ENCODE results near the gene GARS1.

The GARS1 gene

GRCh38 chr7:30657131-30657530 is 62.5 kb downstream of the GARS1 start:
- no peak for DNase-seq

GRCh38 chr7:30658479-30659074 is 63.9 kb downstream of the GARS1 start:
- DNase-seq = no peak

- no peak for DNase-seq
Measured at GRCh38 chr7:30659312-30659711, 64.6 kb downstream of the GARS1 start.

- peak; percentile 93 for DNase-seq
Measured at GRCh38 chr7:30660331-30661255, 65.9 kb downstream of the GARS1 start.

- no peak for DNase-seq
Measured at GRCh38 chr7:30661926-30662325, 67.2 kb downstream of the GARS1 start.

- DNase-seq = no peak
Measured at GRCh38 chr7:30662431-30662939, 67.8 kb downstream of the GARS1 start.

GRCh38 chr7:30663414-30663813 is 68.7 kb downstream of the GARS1 start:
- DNase-seq = no peak

- no peak for DNase-seq
Measured at GRCh38 chr7:30664184-30664885, 69.7 kb downstream of the GARS1 start.

- no peak for DNase-seq
Measured at GRCh38 chr7:30665043-30665442, 70.4 kb downstream of the GARS1 start.

- DNase-seq = no peak
Measured at GRCh38 chr7:30665449-30665848, 70.8 kb downstream of the GARS1 start.

GRCh38 chr7:30667172-30667571 is 72.5 kb downstream of the GARS1 start:
- no peak for DNase-seq

GRCh38 chr7:30668102-30668501 is 73.4 kb downstream of the GARS1 start:
- no peak for DNase-seq

GRCh38 chr7:30671793-30672465 is 77.3 kb downstream of the GARS1 start:
- DNase-seq = no peak

- no peak for DNase-seq
Measured at GRCh38 chr7:30674420-30674819, 79.7 kb downstream of the GARS1 start.

- DNase-seq = peak; percentile 10
Measured at GRCh38 chr7:30674876-30675275, 80.2 kb downstream of the GARS1 start.

- no peak for DNase-seq
Measured at GRCh38 chr7:30678805-30679204, 84.1 kb downstream of the GARS1 start.

- no peak for DNase-seq
Measured at GRCh38 chr7:30679664-30680063, 85.0 kb downstream of the GARS1 start.

- no peak for DNase-seq
Measured at GRCh38 chr7:30681331-30681797, 86.7 kb downstream of the GARS1 start.

- DNase-seq = peak; percentile 58
Measured at GRCh38 chr7:30681815-30682211, 87.1 kb downstream of the GARS1 start.

GRCh38 chr7:30682212-30683083 is 87.8 kb downstream of the GARS1 start, which contains the start of gene CRHR2:
TSS of gene CRHR2 (minus strand) at chr7:30682456. CDS start at chr7:30682280, 176 bp downstream.
- peak; percentile 69 for DNase-seq

GRCh38 chr7:30683306-30683705 is 88.6 kb downstream of the GARS1 start:
- no peak for DNase-seq

Data from NCI-H1092 treated with DMSO at 0.1 percent for 48 hours (cell line).